ENCODE measurements around the gene NXPH3.
"Not testable (repeated sequence)": the region's sequence is repeated elsewhere in the genome, so short reads cannot be mapped to it uniquely, and the experiment has no call there.

The NXPH3 gene

GRCh38 chr17:49575679-49576087 lies at the start of gene NXPH3:
TSS of gene NXPH3 (plus strand) at chr17:49575871. CDS start at chr17:49576220, 349 bp downstream.
- peak; percentile 50 for DNase-seq

- DNase-seq = no peak
Measured at GRCh38 chr17:49527927-49528651, 47.6 kb upstream of the NXPH3 start.

DNA sequence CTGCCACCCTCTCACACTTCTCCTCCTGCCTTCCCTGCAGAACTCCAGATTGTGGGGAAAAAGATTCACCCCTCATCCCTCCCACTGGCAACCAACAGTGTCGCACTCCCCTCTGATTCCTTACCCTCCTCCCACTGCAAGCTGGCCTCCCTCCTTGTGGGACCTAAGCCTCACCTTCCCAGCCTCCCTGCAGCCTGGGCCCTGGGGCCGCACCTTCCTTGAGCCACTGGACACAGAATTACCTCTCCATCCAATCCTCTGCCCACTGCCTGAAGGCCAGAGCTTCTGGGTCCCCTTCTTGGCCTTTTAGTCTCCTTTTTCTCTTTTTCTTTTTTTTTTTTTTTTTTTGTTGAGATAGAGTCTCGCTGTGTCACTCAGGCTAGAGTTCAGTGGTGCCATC lies 46.7 kb upstream of the NXPH3 start:
- DNase-seq = no peak

- no peak for DNase-seq
Measured at GRCh38 chr17:49530118-49530517, 45.6 kb upstream of the NXPH3 start.

DNA sequence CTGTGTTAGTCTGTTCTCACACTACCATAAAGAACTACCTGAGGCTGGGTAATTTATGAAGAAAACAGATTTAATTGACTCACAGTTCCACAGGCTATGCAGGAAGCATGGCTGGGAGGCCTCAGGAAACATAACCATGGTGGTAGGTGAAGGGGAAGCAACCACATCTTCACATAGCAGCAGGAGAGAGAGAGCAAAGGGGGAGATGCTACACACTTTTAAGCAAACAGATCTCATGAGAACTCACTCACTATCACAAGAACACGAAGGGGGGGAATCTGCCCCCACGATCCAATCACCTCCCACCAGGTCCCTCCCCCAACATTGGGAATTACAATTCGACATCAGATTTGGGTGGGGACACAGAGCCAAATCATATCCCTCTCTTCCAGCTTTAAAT lies 31.8 kb upstream of the NXPH3 start:
- no peak for DNase-seq

GRCh38 chr17:49545007-49545660 lies 30.5 kb upstream of the NXPH3 start:
- DNase-seq = no peak

- no peak for DNase-seq
Measured at GRCh38 chr17:49545806-49546545, 29.7 kb upstream of the NXPH3 start.

DNA sequence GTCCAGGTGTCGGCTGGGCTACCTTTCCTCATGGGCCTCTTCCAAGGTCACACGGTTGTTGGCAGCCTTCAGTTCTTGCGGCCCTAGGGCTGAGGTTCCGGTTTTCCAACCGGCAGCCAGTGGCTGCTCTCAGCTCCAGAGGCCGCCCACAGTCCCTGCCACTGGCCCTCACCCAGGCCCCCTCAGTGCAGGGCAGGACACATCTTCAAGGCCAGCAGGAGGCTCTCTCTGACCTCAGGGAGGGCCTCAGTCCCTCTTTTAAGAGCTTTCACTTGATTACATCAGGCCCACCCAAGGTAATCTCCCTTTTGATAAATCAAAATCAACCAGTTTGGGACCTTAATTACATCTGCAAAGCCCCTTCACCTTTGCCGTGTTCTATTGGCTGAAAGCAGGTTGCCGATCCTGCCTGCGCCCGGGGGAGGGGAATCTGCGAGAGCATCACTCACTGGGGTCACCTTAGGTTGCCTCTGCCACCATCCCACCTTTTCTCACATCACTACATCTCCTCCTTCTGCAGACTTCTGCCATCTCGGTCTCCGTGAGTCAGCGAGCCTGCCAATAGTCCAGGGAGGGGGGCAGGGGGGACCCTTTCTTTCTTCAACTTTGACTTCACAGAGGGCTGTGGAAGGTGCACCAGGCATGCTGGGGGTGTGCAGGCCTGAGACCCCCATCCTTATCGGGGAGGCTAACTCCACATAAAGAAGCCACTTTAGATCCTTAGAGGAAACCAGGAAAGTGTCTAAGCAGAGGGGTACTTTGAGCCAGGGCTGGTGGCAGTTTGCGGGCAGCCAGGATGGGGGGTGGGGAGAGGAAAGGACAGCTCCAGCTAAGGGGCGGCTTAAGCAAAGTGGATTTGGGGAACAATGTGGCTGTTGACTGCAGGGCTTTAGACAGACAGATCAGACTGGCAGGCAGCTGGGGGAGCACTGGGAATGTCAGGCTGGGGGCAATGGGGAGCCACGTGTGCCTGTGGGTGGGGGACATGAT lies 28.8 kb upstream of the NXPH3 start:
- no peak for DNase-seq

DNA sequence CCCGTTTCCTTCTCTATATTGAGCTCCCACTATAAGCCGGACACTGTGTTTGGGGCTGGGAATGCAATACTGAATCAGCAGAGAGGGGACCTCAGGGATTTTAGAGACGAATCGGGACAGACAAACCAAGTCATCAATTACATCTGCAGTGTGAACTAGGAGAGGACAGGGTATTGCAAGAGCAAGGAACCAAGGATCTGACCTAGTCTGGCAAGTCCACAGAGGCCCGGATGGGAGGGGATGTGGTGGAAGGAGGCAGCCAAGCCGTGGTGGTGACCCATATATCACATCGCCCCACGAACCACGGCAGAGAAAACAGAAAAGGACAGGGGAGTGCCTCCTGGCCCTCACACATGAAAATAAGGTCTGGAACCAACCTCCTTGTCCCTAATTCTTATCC lies 28.1 kb upstream of the NXPH3 start:
- no peak for DNase-seq

- DNase-seq = no peak
Measured at GRCh38 chr17:49548051-49548505, 27.6 kb upstream of the NXPH3 start.

DNA sequence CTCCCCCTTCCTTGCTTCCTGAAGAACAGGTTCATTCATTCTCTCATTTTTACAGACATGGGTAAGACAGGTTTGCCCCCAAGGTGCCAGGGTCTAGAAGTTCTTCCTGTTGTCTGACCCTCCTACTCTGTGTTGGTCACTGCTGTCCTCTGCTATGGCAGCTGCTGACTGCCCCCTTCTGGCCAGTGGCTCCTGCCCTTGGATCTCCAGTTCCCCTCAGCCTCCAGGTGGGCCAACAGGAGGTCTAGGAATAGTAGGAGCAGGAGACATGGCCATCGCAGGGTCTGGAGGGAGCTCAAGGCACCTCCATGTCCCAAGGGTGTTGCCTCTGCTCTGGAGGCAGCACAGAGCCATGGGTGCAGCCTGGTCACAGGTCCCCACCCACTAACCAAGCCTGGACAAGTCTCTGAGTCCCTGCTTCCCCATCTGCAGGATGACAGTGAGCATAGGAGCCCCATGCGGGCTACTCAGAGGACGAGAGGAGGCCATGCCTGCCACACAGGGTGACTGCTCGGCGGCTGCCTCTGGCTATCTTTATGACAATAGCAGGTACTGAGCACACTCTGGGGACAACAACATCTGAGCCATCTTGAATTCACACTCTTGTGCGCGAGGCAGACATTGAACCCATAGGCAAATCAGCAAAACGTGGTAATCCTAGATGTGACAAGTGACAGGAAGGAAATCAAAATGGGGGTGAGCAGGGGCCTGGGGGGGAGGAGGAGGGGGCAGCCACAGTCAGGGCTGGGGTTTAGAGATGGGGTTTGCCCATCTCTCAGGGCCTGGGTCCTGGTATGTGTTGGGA lies 27.0 kb upstream of the NXPH3 start:
- DNase-seq = no peak

GRCh38 chr17:49549311-49549605 lies 26.4 kb upstream of the NXPH3 start:
- no peak for DNase-seq

DNA sequence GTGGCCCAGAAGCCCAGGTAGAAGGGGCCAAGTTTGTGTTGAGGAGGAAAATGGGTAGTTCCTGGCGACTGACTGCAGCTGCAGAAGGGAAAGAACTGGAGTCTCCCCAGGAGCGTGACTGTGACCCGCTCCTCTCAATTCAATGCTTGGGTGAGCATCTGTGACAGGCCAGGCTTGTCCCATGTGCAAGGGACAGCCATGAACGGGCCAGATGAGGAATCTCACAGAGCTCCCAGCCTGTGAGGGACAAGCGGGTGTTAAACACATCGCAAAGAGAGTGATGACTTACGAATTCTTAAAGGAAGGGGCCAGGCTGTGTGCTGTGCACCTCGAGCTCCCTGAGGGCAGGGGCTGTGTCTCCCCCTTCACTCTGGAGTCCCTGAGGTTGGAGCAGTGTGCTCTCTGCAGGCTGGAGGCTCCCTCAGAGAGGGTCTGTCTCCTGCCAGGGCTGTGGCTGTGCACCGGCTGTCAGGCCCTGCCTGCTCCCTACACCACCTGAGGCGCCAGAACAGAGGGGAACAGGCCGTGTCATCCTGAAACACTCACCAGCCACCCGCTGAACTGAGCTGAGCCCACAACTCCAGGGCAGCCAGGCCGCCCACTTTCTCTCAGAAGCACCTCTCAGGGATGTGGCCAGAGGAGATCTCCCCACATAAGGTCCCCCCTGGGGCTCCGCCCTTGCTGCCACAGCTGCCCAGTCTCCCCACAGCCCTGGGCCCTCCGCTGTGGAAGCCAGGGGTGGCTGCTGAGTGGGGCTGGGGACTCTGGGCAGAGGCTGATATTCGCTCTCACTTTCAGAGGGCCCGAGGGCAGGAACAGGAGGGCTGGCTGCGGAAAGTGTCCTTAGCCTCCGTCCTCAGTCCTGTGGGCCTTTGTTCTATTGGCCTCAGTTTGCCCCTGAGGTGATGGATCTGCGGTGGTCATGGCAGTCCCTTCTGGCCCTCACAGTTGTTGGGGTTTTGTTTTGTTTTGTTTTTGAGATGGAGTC lies 25.7 kb upstream of the NXPH3 start:
- DNase-seq = no peak

DNA sequence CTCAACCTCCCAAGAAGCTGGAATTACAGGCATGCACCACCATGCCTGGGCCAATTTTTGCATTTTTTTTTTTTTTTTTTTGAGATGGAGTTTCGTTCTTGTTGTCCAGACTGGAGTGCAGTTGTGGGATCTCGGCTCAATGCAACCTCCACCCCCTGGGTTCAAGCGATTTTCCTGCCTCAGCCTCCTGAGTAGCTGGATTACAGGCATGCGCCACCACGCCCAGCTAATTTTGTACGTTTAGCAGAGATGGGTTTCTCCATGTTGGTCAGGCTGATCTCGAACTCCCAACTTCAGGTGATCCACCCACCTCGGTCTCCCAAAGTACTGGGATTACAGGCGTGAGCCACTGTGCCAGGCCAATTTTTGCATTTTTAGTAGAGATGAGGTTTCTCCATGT lies 24.9 kb upstream of the NXPH3 start:
- DNase-seq = not testable (repeated sequence)

- DNase-seq = no peak
Measured at GRCh38 chr17:49551221-49552069, 24.2 kb upstream of the NXPH3 start.

DNA sequence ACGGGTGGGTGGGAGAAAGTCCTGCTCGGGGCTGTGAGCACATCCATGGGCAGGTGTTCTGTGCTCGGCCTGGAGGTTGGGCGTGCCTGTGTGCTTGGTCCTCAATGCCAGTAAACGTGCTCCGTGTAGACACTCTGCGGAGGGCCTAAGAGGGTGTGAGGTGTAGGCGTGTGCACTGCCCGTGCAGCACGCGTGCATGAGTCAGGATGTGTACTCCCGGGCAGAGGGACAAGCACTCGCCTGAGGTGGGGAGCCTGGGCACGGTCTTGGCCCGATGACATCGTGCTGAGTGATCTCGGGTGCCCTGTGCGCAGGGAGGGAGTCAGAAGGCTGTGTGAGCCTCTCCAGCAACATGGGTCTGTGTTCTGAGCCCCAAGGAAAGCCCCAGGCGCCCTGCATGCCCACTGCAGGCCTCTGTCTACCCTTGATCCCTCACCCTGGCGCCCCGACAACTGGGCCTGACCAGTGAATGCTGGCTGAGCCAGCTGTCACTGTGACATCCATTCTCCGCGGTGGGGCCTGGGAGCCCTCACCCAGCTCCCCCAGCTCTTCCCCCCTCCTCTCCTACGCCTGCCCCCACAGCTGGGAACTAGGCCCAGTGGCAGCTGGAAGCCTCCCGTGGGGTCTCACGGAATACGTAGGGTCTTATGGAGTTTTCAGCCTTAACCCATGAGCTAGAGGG lies 23.5 kb upstream of the NXPH3 start:
- DNase-seq = no peak

DNA sequence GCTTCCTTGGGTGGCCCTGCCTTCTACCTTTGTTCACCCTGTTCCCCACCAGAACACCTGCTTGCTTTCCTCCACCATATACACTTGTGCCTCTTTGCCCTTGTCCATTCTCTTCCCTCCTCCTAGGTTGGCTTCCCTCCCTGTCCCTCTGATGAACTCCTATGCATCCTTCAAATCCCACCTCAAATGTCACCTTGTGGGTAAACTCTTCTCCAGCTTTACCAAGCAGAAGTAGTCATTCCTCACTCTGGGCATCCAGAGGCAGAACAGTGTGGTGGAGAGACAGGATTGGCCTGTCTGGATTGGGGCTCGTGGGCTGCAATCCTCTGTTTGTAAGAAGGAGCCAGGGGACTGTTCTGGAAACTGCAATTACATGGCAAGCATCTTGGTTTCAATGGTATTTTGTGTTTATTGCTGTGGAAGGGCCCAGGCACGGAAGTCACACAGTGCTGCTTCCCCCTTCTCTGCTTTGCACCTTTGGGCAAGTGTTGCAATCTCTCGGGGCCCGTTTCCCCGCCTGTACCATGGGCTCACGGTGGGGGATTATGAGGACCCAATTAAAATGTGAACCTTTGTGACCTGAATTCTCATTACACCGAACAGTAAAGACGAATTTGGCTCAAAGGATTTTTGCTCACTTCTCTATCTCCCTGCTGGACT lies 21.9 kb upstream of the NXPH3 start:
- no peak for DNase-seq

- DNase-seq = no peak
Measured at GRCh38 chr17:49554694-49555494, 20.8 kb upstream of the NXPH3 start.

Data from CD4-positive, alpha-beta T cell treated with Interleukin-15 for 1 hour (primary cell).